Hepatic stellate cell (primary cell): ENCODE measurements around the gene LHFPL2.
"Not testable (repeated sequence)": the region's sequence is repeated elsewhere in the genome, so short reads cannot be mapped to it uniquely, and the experiment has no call there.

Source experiments
- DNase-seq: peaks from one replicate; pipeline ENCODE4 v3.0.0; 2011; ENCODE audit warnings: low spot score

Gene LHFPL2

GRCh38 chr5:78457507-78457906, 191.1 kb downstream of the LHFPL2 start:
- not testable (repeated sequence) for DNase-seq

GRCh38 chr5:78449103-78449502, 199.5 kb downstream of the LHFPL2 start:
- DNase-seq: no peak

GRCh38 chr5:78447775-78448424, 200.7 kb downstream of the LHFPL2 start:
- DNase-seq: no peak
